ENCODE measurements around the gene AMN.

AMN gene

GRCh38 chr14:102949801-102950451 lies 27.5 kb downstream of the AMN start:
- H3K27ac ChIP-seq (ENCODE audit: low read depth, low read length), result no peak overlapping the region
- H3K4me1 ChIP-seq (ENCODE audit: insufficient read depth, low read length), result no peaks in the 10 kb centered on the region
- H3K36me3 ChIP-seq (ENCODE audit: insufficient read depth, low read length), result peaks cover 87% of the 10 kb centered on the region
- no peak overlapping the region for H3K9ac ChIP-seq (ENCODE audit: low read depth, low read length)
- no peak overlapping the region for H3K4me3 ChIP-seq (ENCODE audit: low read length)
- H3K27me3 ChIP-seq (ENCODE audit: insufficient read depth, low read length), result no peaks in the 10 kb centered on the region
- WGBS, result 95% methylated on average over 23 of the region's 23 CpGs
- no peaks in the 10 kb centered on the region for H3K9me3 ChIP-seq (ENCODE audit: insufficient read depth, low read depth, low read length)

- H3K27me3 ChIP-seq (ENCODE audit: insufficient read depth, low read length), result no peaks in the 10 kb centered on the region
- H3K9me3 ChIP-seq (ENCODE audit: insufficient read depth, low read depth, low read length), result no peaks in the 10 kb centered on the region
- peaks cover 87% of the 10 kb centered on the region for H3K36me3 ChIP-seq (ENCODE audit: insufficient read depth, low read length)
- H3K9ac ChIP-seq (ENCODE audit: low read depth, low read length), result no peak overlapping the region
- H3K27ac ChIP-seq (ENCODE audit: low read depth, low read length), result no peak overlapping the region
- WGBS, result 94% methylated on average over 10 of the region's 10 CpGs
- no peaks in the 10 kb centered on the region for H3K4me1 ChIP-seq (ENCODE audit: insufficient read depth, low read length)
- no peak overlapping the region for H3K4me3 ChIP-seq (ENCODE audit: low read length)
These were observed 28.6 kb downstream of the AMN start for GRCh38 chr14:102951034-102951433.

DNA sequence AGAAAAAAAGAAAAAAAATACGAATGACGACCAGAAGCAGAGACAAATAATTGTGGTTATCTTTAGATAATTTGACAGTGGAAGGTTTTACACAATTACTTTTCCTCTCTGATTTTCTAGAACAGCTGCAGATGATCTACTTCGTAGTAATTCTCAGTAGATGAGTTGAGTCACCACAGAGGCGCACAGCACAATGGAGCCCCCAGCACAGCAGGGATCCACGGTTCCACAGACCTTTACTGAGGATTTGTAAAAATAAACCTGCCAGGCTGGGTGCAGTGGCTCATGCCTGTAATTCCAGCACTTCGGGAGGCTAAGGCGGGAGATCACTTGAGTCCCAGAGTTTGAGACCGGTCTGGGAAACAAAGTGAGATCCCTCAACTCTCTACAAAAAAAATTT lies 29.3 kb downstream of the AMN start:
- 81% methylated on average over 8 of the region's 8 CpGs for WGBS
- no peaks in the 10 kb centered on the region for H3K27me3 ChIP-seq (ENCODE audit: insufficient read depth, low read length)
- peaks cover 87% of the 10 kb centered on the region for H3K36me3 ChIP-seq (ENCODE audit: insufficient read depth, low read length)
- no peaks in the 10 kb centered on the region for H3K9me3 ChIP-seq (ENCODE audit: insufficient read depth, low read depth, low read length)
- no peaks in the 10 kb centered on the region for H3K4me1 ChIP-seq (ENCODE audit: insufficient read depth, low read length)
- H3K27ac ChIP-seq (ENCODE audit: low read depth, low read length), result no peak overlapping the region
- no peak overlapping the region for H3K9ac ChIP-seq (ENCODE audit: low read depth, low read length)
- H3K4me3 ChIP-seq (ENCODE audit: low read length), result no peak overlapping the region

- no peaks in the 10 kb centered on the region for H3K9me3 ChIP-seq (ENCODE audit: insufficient read depth, low read depth, low read length)
- WGBS, result 90% methylated on average over 6 of the region's 6 CpGs
- no peaks in the 10 kb centered on the region for H3K4me1 ChIP-seq (ENCODE audit: insufficient read depth, low read length)
- H3K36me3 ChIP-seq (ENCODE audit: insufficient read depth, low read length), result peaks cover 87% of the 10 kb centered on the region
- no peak overlapping the region for H3K27ac ChIP-seq (ENCODE audit: low read depth, low read length)
- no peaks in the 10 kb centered on the region for H3K27me3 ChIP-seq (ENCODE audit: insufficient read depth, low read length)
- H3K9ac ChIP-seq (ENCODE audit: low read depth, low read length), result no peak overlapping the region
- H3K4me3 ChIP-seq (ENCODE audit: low read length), result no peak overlapping the region
These were observed 29.8 kb downstream of the AMN start for GRCh38 chr14:102952276-102952675.

DNA sequence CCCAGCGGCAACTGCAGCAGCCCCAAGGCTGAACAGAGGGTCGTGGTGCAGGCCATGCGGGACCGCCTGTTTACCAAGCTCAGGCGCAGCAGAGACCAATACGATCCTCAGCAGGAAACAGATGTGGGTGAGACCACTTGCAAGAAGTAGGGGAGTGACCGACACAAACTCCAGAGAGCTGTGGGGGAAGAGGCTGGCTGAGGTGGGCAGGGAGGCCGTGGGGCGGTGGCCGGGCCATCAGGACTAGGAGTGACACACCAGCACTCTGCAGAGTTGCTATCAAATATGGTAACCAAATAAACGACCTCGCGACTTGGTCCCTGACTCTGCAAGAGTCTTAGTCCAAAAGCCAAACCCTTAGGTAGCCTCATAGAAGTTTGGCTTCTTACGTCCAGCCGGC lies 30.6 kb downstream of the AMN start:
- Histone ChIP-seq H3K9me3 (ENCODE audit: insufficient read depth, low read depth, low read length) (no peaks in the 10 kb centered on the region), H3K27me3 (ENCODE audit: insufficient read depth, low read length) (no peaks in the 10 kb centered on the region), H3K4me3 (ENCODE audit: low read length) (no peak overlapping the region), H3K36me3 (ENCODE audit: insufficient read depth, low read length) (peaks cover 89% of the 10 kb centered on the region), H3K9ac (ENCODE audit: low read depth, low read length) (no peak overlapping the region), H3K27ac (ENCODE audit: low read depth, low read length) (no peak overlapping the region), H3K4me1 (ENCODE audit: insufficient read depth, low read length) (no peaks in the 10 kb centered on the region)
- 95% methylated on average over 15 of the region's 15 CpGs for WGBS

GRCh38 chr14:102954081-102954789 lies 31.8 kb downstream of the AMN start:
- no peaks in the 10 kb centered on the region for H3K4me1 ChIP-seq (ENCODE audit: insufficient read depth, low read length)
- no peak overlapping the region for H3K9ac ChIP-seq (ENCODE audit: low read depth, low read length)
- no peak overlapping the region for H3K4me3 ChIP-seq (ENCODE audit: low read length)
- H3K27ac ChIP-seq (ENCODE audit: low read depth, low read length), result no peak overlapping the region
- H3K27me3 ChIP-seq (ENCODE audit: insufficient read depth, low read length), result no peaks in the 10 kb centered on the region
- H3K9me3 ChIP-seq (ENCODE audit: insufficient read depth, low read depth, low read length), result no peaks in the 10 kb centered on the region
- H3K36me3 ChIP-seq (ENCODE audit: insufficient read depth, low read length), result peaks cover 93% of the 10 kb centered on the region
- 90% methylated on average over 18 of the region's 18 CpGs for WGBS

- Histone ChIP-seq H3K9me3 (ENCODE audit: insufficient read depth, low read depth, low read length) (no peaks in the 10 kb centered on the region), H3K36me3 (ENCODE audit: insufficient read depth, low read length) (peaks cover 94% of the 10 kb centered on the region), H3K27ac (ENCODE audit: low read depth, low read length) (no peak overlapping the region)
These were observed 33.4 kb downstream of the AMN start for GRCh38 chr14:102955636-102956408.

GRCh38 chr14:102957222-102957621 lies 34.8 kb downstream of the AMN start:
- Histone ChIP-seq H3K36me3 (ENCODE audit: insufficient read depth, low read length) (peaks cover 89% of the 10 kb centered on the region), H3K27ac (ENCODE audit: low read depth, low read length) (no peak overlapping the region), H3K4me3 (ENCODE audit: low read length) (no peak overlapping the region), H3K27me3 (ENCODE audit: insufficient read depth, low read length) (no peaks in the 10 kb centered on the region), H3K9ac (ENCODE audit: low read depth, low read length) (no peak overlapping the region), H3K4me1 (ENCODE audit: insufficient read depth, low read length) (no peaks in the 10 kb centered on the region), H3K9me3 (ENCODE audit: insufficient read depth, low read depth, low read length) (no peaks in the 10 kb centered on the region)
- 98% methylated on average over 10 of the region's 10 CpGs for WGBS

More at GRCh38 chr14:102955636-102956408, 33.4 kb downstream of the AMN start:
- WGBS, result 90% methylated on average over 8 of the region's 8 CpGs
- no peaks in the 10 kb centered on the region for H3K27me3 ChIP-seq (ENCODE audit: insufficient read depth, low read length)
- H3K9ac ChIP-seq (ENCODE audit: low read depth, low read length), result no peak overlapping the region
- no peak overlapping the region for H3K4me3 ChIP-seq (ENCODE audit: low read length)
- H3K4me1 ChIP-seq (ENCODE audit: insufficient read depth, low read length), result no peaks in the 10 kb centered on the region

- no peaks in the 10 kb centered on the region for H3K9me3 ChIP-seq (ENCODE audit: insufficient read depth, low read depth, low read length)
- H3K27ac ChIP-seq (ENCODE audit: low read depth, low read length), result no peak overlapping the region
- WGBS, result 98% methylated on average over 10 of the region's 10 CpGs
- H3K27me3 ChIP-seq (ENCODE audit: insufficient read depth, low read length), result no peaks in the 10 kb centered on the region
- no peak overlapping the region for H3K9ac ChIP-seq (ENCODE audit: low read depth, low read length)
- no peak overlapping the region for H3K4me3 ChIP-seq (ENCODE audit: low read length)
- H3K36me3 ChIP-seq (ENCODE audit: insufficient read depth, low read length), result peaks cover 89% of the 10 kb centered on the region
- H3K4me1 ChIP-seq (ENCODE audit: insufficient read depth, low read length), result no peaks in the 10 kb centered on the region
These were observed 36.0 kb downstream of the AMN start for GRCh38 chr14:102958461-102958860.

GRCh38 chr14:102962111-102962627 lies 39.7 kb downstream of the AMN start:
- Histone ChIP-seq H3K4me1 (ENCODE audit: insufficient read depth, low read length) (no peaks in the 10 kb centered on the region), H3K9me3 (ENCODE audit: insufficient read depth, low read depth, low read length) (no peaks in the 10 kb centered on the region), H3K36me3 (ENCODE audit: insufficient read depth, low read length) (peaks cover 90% of the 10 kb centered on the region), H3K27ac (ENCODE audit: low read depth, low read length) (no peak overlapping the region), H3K4me3 (ENCODE audit: low read length) (no peak overlapping the region), H3K27me3 (ENCODE audit: insufficient read depth, low read length) (no peaks in the 10 kb centered on the region), H3K9ac (ENCODE audit: low read depth, low read length) (no peak overlapping the region)
- WGBS, result 96% methylated on average over 9 of the region's 9 CpGs

DNA sequence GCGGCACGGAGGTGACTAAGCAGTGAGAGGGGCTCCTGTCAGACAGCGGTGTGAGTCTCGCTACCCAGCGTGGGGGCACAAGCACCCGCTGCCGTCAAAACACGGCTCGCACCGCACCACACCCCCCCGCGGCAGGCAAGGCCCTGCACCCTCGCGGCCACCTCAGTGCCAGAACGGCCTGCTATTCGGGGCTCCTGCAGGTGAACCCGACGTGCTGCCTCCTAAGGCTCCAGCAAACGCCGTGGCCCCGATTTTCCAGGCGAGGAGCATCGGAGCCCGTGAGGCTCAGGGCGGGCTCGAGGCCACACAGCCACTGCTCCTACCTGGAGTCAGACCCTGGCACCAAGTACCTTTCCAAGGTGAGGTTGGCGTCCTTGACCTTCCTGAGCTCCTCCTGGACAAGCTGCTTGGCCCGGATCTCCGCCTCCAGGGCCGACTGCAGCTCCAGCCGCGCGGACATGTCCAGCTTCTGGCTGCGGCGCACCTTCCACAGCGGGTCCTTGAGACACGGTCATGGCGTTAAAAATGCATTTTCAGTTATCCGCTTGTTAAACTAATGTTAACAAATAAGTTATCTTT lies 41.8 kb downstream of the AMN start:
- WGBS, result 96% methylated on average over 39 of the region's 39 CpGs
- Histone ChIP-seq H3K4me1 (ENCODE audit: insufficient read depth, low read length) (no peaks in the 10 kb centered on the region), H3K4me3 (ENCODE audit: low read length) (no peak overlapping the region), H3K36me3 (ENCODE audit: insufficient read depth, low read length) (peaks cover 92% of the 10 kb centered on the region), H3K27ac (ENCODE audit: low read depth, low read length) (no peak overlapping the region), H3K9me3 (ENCODE audit: insufficient read depth, low read depth, low read length) (no peaks in the 10 kb centered on the region), H3K27me3 (ENCODE audit: insufficient read depth, low read length) (no peaks in the 10 kb centered on the region), H3K9ac (ENCODE audit: low read depth, low read length) (no peak overlapping the region)

All from HUES64 (cell line).